Heart right ventricle (tissue), 16 donors: Measurements from ENCODE around the gene WDR31. TPM values are rescaled to one million over a fixed set of nuclear protein-coding genes. Genes with fewer than 3 reads are reported as not detected.

Experiments used
- ATAC-seq, 8 donors: fragments of 200-7000 bp; cut with Tn5 transposase; one replicate each; pipeline ENCODE4 v1.9.1; 2020; ENCODE audit warnings: mild to moderate bottlenecking in 8 of 8, moderate library complexity in 8 of 8, moderate number of reproducible peaks in 1 of 8
- DNase-seq, 2 donors: peaks; one replicate each; pipeline ENCODE4 v3.0.0-alpha.2; 2020
- H3K27ac ChIP-seq, 10 donors: fragments of 200-600 bp; sonication (generic) in 2 of 10; one replicate each; pipeline versions ENCODE4 v1.5.0 to v1.8.0; 2020 to 2022; ENCODE audit warnings: mild to moderate bottlenecking in 3 of 10
- H3K27me3 ChIP-seq, 7 donors: fragments of 200-600 bp; one replicate each; pipeline ENCODE4 v1.8.0; 2021 to 2022; ENCODE audit warnings: mild to moderate bottlenecking in 2 of 7
- H3K36me3 ChIP-seq, 9 donors: fragments of 200-600 bp; sonication (generic) in 1 of 9; one replicate each; pipeline versions ENCODE4 v1.5.0 to v1.8.0; 2020 to 2022; ENCODE audit warnings: mild to moderate bottlenecking in 2 of 9
- H3K4me1 ChIP-seq, 9 donors: fragments of 200-600 bp; sonication (generic) in 1 of 9; one replicate each; pipeline versions ENCODE4 v1.5.0 to v1.8.0; 2020 to 2022; ENCODE audit warnings: mild to moderate bottlenecking in 4 of 9
- H3K4me3 ChIP-seq, 10 donors: fragments of 200-600 bp; sonication (generic) in 2 of 10; one replicate each; pipeline versions ENCODE4 v1.5.0 to v1.8.0; 2020 to 2022; ENCODE audit warnings: mild to moderate bottlenecking in 7 of 10, moderate library complexity in 2 of 10
- H3K9me3 ChIP-seq, 11 donors: fragments of 200-600 bp in 10 of 11; sonication (generic) in 2 of 11; one replicate each; pipeline versions ENCODE4 v1.5.0 to v1.8.0; 2013 to 2022; ENCODE audit warnings: mild to moderate bottlenecking in 2 of 11, control low read depth in 1 of 11, moderate library complexity in 1 of 11
- CTCF ChIP-seq, 9 donors: fragments of 200-600 bp; sonication (generic) in 2 of 9; IDR thresholded peaks; one replicate each; pipeline versions ENCODE4 v1.5.0 to v1.8.0; 2021 to 2022; ENCODE audit warnings: antibody characterized with exemption in 9 of 9, mild to moderate bottlenecking in 5 of 9, moderate library complexity in 1 of 9
- WGBS, 2 donors: extraction: QIAGEN DNeasy Blood & Tissue Kit; methylation state at CpG; one replicate each; pipeline ENCODE4 v1.1.7; 2013; ENCODE audit warnings: inconsistent platforms in 1 of 2; 5-methylcytosine and 5-hydroxymethylcytosine counted together
- intact Hi-C, 10 donors: fragments of 100-400 bp; cut with DNase I; formaldehyde crosslinking; loops; one replicate each; pipeline versions ENCODE4 v1.11.1 to v1.14.2; 2022
- polyA plus RNA-seq, 2 donors: library from polyadenylated mRNA; stranded (reverse); fragments of 200-250 nt; gene quantifications; one replicate each; pipeline ENCODE4 v1.2.3, GENCODE V29; 2013
- total RNA-seq, 10 donors: library from RNA; stranded (reverse); fragmentation: NEBNext Ultra II Directional in 3 of 10; extraction: Animal tissue kit (Norgen Biotek cat#: 25700) in 3 of 10; gene quantifications; one replicate each; pipeline versions ENCODE4 v1.2.1 to v1.2.4, GENCODE V29; 2021 to 2023
- donor health status: Arrhythmogenic right ventricular cardiomyopathy.
- donor health status: ischemic (EF 13 %, LVEDD 7.1; RV severe dilation, severe dysfunction).
- donor health status: healthy with polysubstance abuse.
- donor health status: DM: no; HTN: yes; CAD: no.
- donor health status: DM: no; HTN: no; CAD: no.
- donor health status: ischemic (EF 25% LVEDD 6.9; RV normal size, moderate dysfunction).
- donor health status: ischemic (EF 25% LVEDD 5.7; RV mildly dilated, moderate dysfunction).
- donor health status: healthy.
- donor health status: DM: yes; HTN: yes; CAD: no.
- donor health status: Ischemic cardiomyopathy.
- donor health status: ischemic (EF 35%, LVEDD 5.7; RV mildly dilated, moderate dysfunction).
- donor health status: nonischemic (EF 11% LVEDD 7.7; RV severe dilation, severe dysfunction).
- donor health status: DM: yes; HTN: yes; CAD: no.
- donor health status: PGD.
- donor health status: ischemic (EF 29% LVEDD 5.4; RV normal size, mild dysfunction).
- donor health status: nonischemic (EF 23%, LVEDD 6.1; RV moderate dilation, normal function).

The WDR31 gene
- total and polyA plus RNA-seq, 12 donors = 3.4 to 29.0 (median 18.1) TPM

GRCh38 chr9:113350937-113351336, 10.9 kb upstream of the WDR31 start:
- H3K27ac ChIP-seq = no peak overlapping the region
- H3K4me1 ChIP-seq = peaks cover 0 to 18% (median 5%) of the 10 kb centered on the region in 9 donors
- TF ChIP-seq CTCF (IDR thresholded peaks at IDR 0.05) = no peak
- intact Hi-C loops = loop anchor here in 1 of 10 donors (10.0 kb wide), 1 partner anchor 56 kb away; no protein-coding TSS in a partner anchor
- no peaks in the 10 kb centered on the region for H3K36me3 ChIP-seq
- DNase-seq (no peak), ATAC-seq (no peak)
- WGBS, 2 donors = 50 to 72% methylated on average over 6 of the region's 6 CpGs
- H3K27me3 ChIP-seq = peaks cover 0 to 34% (median 28%) of the 10 kb centered on the region in 7 donors
- H3K4me3 ChIP-seq = peak overlapping the region in 1 of 10 donors; percentile 55
- no peaks in the 10 kb centered on the region for H3K9me3 ChIP-seq

- Histone ChIP-seq H3K36me3 (no peaks in the 10 kb centered on the region), H3K27me3 (peaks cover 0 to 34% (median 28%) of the 10 kb centered on the region in 7 donors), H3K4me1 (peaks cover 0 to 18% (median 5%) of the 10 kb centered on the region in 9 donors), H3K9me3 (no peaks in the 10 kb centered on the region), H3K4me3 (peak overlapping the region in 9 of 10 donors; percentile 41 to 57 (median 51)), H3K27ac (peak overlapping the region in 1 of 10 donors; percentile 26)
- 8 to 15% methylated on average over 14 of the region's 14 CpGs for WGBS, 2 donors
- TF ChIP-seq CTCF (IDR thresholded peaks at IDR 0.05) = no peak
- DNase-seq (no peak), ATAC-seq (peak in 3 of 8 donors; percentile 22 to 46 (median 28))
- intact Hi-C loops = loop anchor here in 1 of 10 donors (10.0 kb wide), 1 partner anchor 55 kb away; no protein-coding TSS in a partner anchor
These were observed 10.1 kb upstream of the WDR31 start for GRCh38 chr9:113350107-113350661.

GRCh38 chr9:113349445-113350094, 9.5 kb upstream of the WDR31 start, which contains the start of gene BSPRY:
BSPRY (plus strand) TSS chr9:113349541; CDS start chr9:113349580, 39 bp downstream.
- 1 to 3% methylated on average over 64 to 71 of the region's 71 CpGs for WGBS, 2 donors
- no peaks in the 10 kb centered on the region for H3K9me3 ChIP-seq
- DNase-seq (peak in 1 of 2 donors; percentile 23), ATAC-seq (peak in 5 of 8 donors; percentile 31 to 55 (median 49))
- TF ChIP-seq CTCF (IDR thresholded peaks at IDR 0.05) = no peak
- H3K36me3 ChIP-seq = no peaks in the 10 kb centered on the region
- H3K4me1 ChIP-seq = peaks cover 0 to 18% (median 5%) of the 10 kb centered on the region in 9 donors
- H3K4me3 ChIP-seq = peak within 1 kb of the TSS; percentile 18 to 57 (median 51)
- intact Hi-C loops = loop anchor here in 1 of 10 donors (10.0 kb wide), 1 partner anchor 55 kb away; no protein-coding TSS in a partner anchor
- H3K27me3 ChIP-seq = peaks cover 0 to 34% (median 28%) of the 10 kb centered on the region in 7 donors
- H3K27ac ChIP-seq = peak within 1 kb of the TSS in 1 of 10 donors; percentile 26

GRCh38 chr9:113349066-113349444, 9.0 kb upstream of the WDR31 start:
- no peak for TF ChIP-seq CTCF (IDR thresholded peaks at IDR 0.05)
- ATAC-seq = no peak
- H3K4me3 ChIP-seq = peak overlapping the region in 8 of 10 donors; percentile 41 to 57 (median 52)
- no peak for DNase-seq
- no peak overlapping the region for H3K27ac ChIP-seq
- peaks cover 1 to 22% (median 8%) of the 10 kb centered on the region in 9 donors for H3K4me1 ChIP-seq
- no peaks in the 10 kb centered on the region for H3K36me3 ChIP-seq
- WGBS, 2 donors = 33 to 34% methylated on average over 13 of the region's 13 CpGs
- H3K9me3 ChIP-seq = no peaks in the 10 kb centered on the region
- intact Hi-C loops = no loop called here
- peaks cover 0 to 34% (median 28%) of the 10 kb centered on the region in 7 donors for H3K27me3 ChIP-seq
